Measurements from ENCODE around the gene STARD3. TPM values are rescaled to one million over a fixed set of nuclear protein-coding genes. Genes with fewer than 3 reads are reported as not detected.
A peak's percentile ranks its signal among the peaks of the same experiment; 100 is the strongest.

Gene STARD3
- total and polyA plus RNA-seq, 9 of the 15 experiments (the other 6 are each of a cell fraction or from before 2014, with no cell fraction given) = 0.63 to 87.0 (median 46.0) TPM

GRCh38 chr17:39661744-39662541 lies 25.0 kb downstream of the STARD3 start:
- Histone ChIP-seq H3K4me1 (replicated peaks in 1 of 2; ENCODE audit: control insufficient read depth in 2 of 2, insufficient read depth in 2 of 2, low read length in 2 of 2) (peaks cover 19 to 69% of the 10 kb centered on the region in 2 experiments), H3K9ac (ENCODE audit: insufficient read depth in 1 of 2, low read depth in 2 of 2, low read length in 2 of 2) (0 out of 4 replicates have a peak overlapping the region, but pooled peaks of 1 of the 2 experiments have one; percentile 75), H3K27me3 (ENCODE audit: control insufficient read depth in 2 of 2, insufficient read depth in 2 of 2, low read length in 2 of 2) (no peaks in the 10 kb centered on the region), H3K4me2 (ENCODE audit: insufficient read depth, low read length) (no peak overlapping the region), H3K79me2 (ENCODE audit: control insufficient read depth, insufficient read depth, low read length) (no peaks in the 10 kb centered on the region), H3K36me3 (ENCODE audit: control insufficient read depth, insufficient read depth, low read length) (peaks cover 56% of the 10 kb centered on the region; the same call in 1 of the 3 replicates), H4K20me1 (replicated peaks; ENCODE audit: control insufficient read depth, insufficient read depth, low read length) (no peaks in the 10 kb centered on the region), H3K4me3 (no peak overlapping the region), H3K9me3 (replicated peaks; ENCODE audit: control insufficient read depth, insufficient read depth, low read depth, low read length) (no peaks in the 10 kb centered on the region), H3K27ac (ENCODE audit: extremely low read depth, low read depth, low read length) (no peak overlapping the region), H2AFZ (ENCODE audit: low read depth, low read length) (no peak overlapping the region), H3K9me1 (ENCODE audit: control insufficient read depth, insufficient read depth, low read length) (no peaks in the 10 kb centered on the region)
- intact Hi-C loops (cut with micrococcal nuclease) = no loop called here
- no TSS peak for BruUV-seq (replicated peaks)
- ChIA-PET POLR2A (interaction anchor here (1.5 kb wide), 1 partner anchor 9 kb away, joined by 5 read pairs; no protein-coding TSS in a partner anchor), CTCF (ENCODE audit: low intra/inter-chr PET ratio) (no interaction called here)
- TF ChIP-seq ZSCAN32 (CRISPR knock-in tag; IDR thresholded peaks at IDR 0.05) (no peak), U2AF1 (optimal IDR thresholded peaks at IDR 0.05; ENCODE audit: low read depth, low read length) (no peak), DEAF1 (CRISPR knock-in tag; IDR thresholded peaks at IDR 0.05) (no peak), RBM17 (IDR thresholded peaks at IDR 0.05; ENCODE audit: borderline replicate concordance, low read depth, low read length) (no peak), CTCFL (IDR thresholded peaks at IDR 0.05; ENCODE audit: borderline replicate concordance, insufficient read depth, low read depth, low read length, poor library complexity, severe bottlenecking) (no peak), FOXA1 (IDR thresholded peaks at IDR 0.05; ENCODE audit: borderline replicate concordance) (no peak), KAT7 (CRISPR knock-in tag; IDR thresholded peaks at IDR 0.05; ENCODE audit: borderline replicate concordance) (no peak), ADNP (tag; IDR thresholded peaks at IDR 0.05) (no peak), PHTF2 (CRISPR knock-in tag; IDR thresholded peaks at IDR 0.05) (no peak), ZNF655 (CRISPR knock-in tag; IDR thresholded peaks at IDR 0.05) (no peak), ELF4 (CRISPR knock-in tag; IDR thresholded peaks at IDR 0.05) (no peak), SIX5 (IDR thresholded peaks at IDR 0.05; ENCODE audit: borderline replicate concordance in 1 of 2, insufficient read depth in 1 of 2, low read depth in 1 of 2, low read length in 2 of 2) (no peak), ZNF274 (IDR thresholded peaks at IDR 0.05; ENCODE audit: borderline replicate concordance, low read depth, low read length) (no peak)
- ATAC-seq = no peak
- FAIRE-seq = no peak
- in situ Hi-C loops (cut with MboI) = no loop called here
- no peak for DNase-seq (ENCODE audit: extremely low read depth in 1 of 4, low spot score in 3 of 4)
- WGBS (ENCODE audit: insufficient coverage, low coverage, missing lambda C conversion rate) = 80% methylated on average over 7 of the region's 8 CpGs
